Heart left ventricle (tissue), 13 donors: ENCODE data around the gene KLHDC9.
A peak's percentile ranks its signal among the peaks of the same experiment; 100 is the strongest.

Experiments
- POLR2A ChIP-seq, 2 donors: fragments of 450-650 bp; IDR thresholded peaks; one replicate each; pipeline ENCODE4 v1.6.1; 2017; ENCODE audit warnings: antibody characterized with exemption in 2 of 2, mild to moderate bottlenecking in 2 of 2, moderate library complexity in 2 of 2
- TF ChIP-seq, protein P1 (sequence below), 12 donors: fragments of 200-600 bp; sonication (generic) in 4 of 12; IDR thresholded peaks; one replicate each; pipeline versions ENCODE4 v1.5.0 to v1.8.0; 2018 to 2022; ENCODE audit warnings: antibody characterized with exemption in 12 of 12, mild to moderate bottlenecking in 5 of 12
- donor health status: ischemic (EF 13 %, LVEDD 7.1; RV severe dilation, severe dysfunction).
- donor health status: DM: no; HTN: yes; CAD: no.
- donor health status: DM: no; HTN: no; CAD: no.
- donor health status: ischemic (EF 25% LVEDD 6.9; RV normal size, moderate dysfunction).
- donor health status: ischemic (EF 25% LVEDD 5.7; RV mildly dilated, moderate dysfunction).
- donor health status: ischemic (EF 35%, LVEDD 5.7; RV mildly dilated, moderate dysfunction).
- donor health status: nonischemic (EF 11% LVEDD 7.7; RV severe dilation, severe dysfunction).
- donor health status: DM: yes; HTN: yes; CAD: no.
- donor health status: PGD.
- donor health status: ischemic (EF 29% LVEDD 5.4; RV normal size, mild dysfunction).
- donor health status: nonischemic (EF 23%, LVEDD 6.1; RV moderate dilation, normal function).

DNA sequence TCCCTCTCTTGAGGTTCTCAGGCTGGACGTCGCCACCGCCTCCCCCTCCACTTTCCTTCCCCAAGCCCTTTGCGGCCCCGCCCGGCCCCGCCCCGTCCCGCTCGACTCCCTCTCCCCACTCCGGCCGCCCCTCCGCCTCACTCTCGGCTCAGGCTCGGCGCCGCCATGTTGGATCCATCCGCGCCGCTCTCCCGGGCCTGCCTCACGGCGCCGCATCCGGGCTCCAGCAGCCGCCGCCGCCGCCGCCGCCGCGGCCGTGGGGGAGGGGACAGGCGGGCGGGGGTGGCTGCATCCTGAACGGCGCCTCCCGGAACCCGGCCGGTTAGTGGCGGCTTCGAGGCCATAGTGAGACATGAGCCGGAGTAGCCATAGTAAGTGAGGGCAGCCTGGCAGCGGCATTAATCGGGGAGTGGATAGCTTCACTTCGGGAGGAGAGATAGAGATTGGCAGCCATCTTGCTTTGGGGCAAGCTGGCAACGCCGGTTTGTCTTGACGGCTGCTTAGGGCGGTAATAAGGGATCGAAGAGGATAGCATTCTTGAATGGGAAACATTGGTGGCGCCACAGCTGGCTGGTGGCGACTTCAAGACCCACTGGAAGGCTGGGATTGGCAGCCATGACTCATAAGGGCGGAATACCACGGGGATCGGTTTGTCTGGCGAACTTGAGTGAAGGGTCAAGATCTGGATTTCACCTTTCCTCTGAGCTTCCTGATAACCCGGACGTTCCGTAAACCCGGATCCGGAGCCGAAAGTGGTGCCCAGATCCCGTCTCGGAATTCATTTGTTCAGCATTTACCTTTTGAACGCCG, 34.5 kb downstream of the KLHDC9 start, which contains the start of gene DEDD:
- TF ChIP-seq, protein P1, sequence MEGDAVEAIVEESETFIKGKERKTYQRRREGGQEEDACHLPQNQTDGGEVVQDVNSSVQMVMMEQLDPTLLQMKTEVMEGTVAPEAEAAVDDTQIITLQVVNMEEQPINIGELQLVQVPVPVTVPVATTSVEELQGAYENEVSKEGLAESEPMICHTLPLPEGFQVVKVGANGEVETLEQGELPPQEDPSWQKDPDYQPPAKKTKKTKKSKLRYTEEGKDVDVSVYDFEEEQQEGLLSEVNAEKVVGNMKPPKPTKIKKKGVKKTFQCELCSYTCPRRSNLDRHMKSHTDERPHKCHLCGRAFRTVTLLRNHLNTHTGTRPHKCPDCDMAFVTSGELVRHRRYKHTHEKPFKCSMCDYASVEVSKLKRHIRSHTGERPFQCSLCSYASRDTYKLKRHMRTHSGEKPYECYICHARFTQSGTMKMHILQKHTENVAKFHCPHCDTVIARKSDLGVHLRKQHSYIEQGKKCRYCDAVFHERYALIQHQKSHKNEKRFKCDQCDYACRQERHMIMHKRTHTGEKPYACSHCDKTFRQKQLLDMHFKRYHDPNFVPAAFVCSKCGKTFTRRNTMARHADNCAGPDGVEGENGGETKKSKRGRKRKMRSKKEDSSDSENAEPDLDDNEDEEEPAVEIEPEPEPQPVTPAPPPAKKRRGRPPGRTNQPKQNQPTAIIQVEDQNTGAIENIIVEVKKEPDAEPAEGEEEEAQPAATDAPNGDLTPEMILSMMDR (IDR thresholded peaks at IDR 0.05) = peak in 3 of 12 donors; percentile 9 to 30 (median 22)
- TF ChIP-seq POLR2A (IDR thresholded peaks at IDR 0.05) = peak in 1 of 2 donors; percentile 48
